GM13977 (cell line): Measurements from ENCODE around the gene RBM6.
"Not testable (repeated sequence)": the region's sequence is repeated elsewhere in the genome, so short reads cannot be mapped to it uniquely, and the experiment has no call there.

Experiments used
- DNase-seq: peaks from one replicate; pipeline ENCODE4 v3.0.0; 2012; ENCODE audit warnings: low spot score
- in situ Hi-C: fragments of 300-500 bp; cut with MboI; formaldehyde crosslinking; loops from one replicate; pipeline ENCODE4 v1.12.0; 2022; ENCODE audit warnings: low sequenced_read_pairs, low pct_unique_long_range_greater_than_20kb, mixed read lengths, inconsistent platforms; ENCODE audit not compliant: unreplicated experiment
- TF ChIP-seq, protein P1 (sequence below): IDR thresholded peaks from 2 replicates; pipeline ENCODE4 v1.5.1; 2012; ENCODE audit warnings: mild to moderate bottlenecking, control low read depth; ENCODE audit not compliant: insufficient read depth; ENCODE audit errors: extremely low read depth, missing control alignments

RBM6 gene

DNA sequence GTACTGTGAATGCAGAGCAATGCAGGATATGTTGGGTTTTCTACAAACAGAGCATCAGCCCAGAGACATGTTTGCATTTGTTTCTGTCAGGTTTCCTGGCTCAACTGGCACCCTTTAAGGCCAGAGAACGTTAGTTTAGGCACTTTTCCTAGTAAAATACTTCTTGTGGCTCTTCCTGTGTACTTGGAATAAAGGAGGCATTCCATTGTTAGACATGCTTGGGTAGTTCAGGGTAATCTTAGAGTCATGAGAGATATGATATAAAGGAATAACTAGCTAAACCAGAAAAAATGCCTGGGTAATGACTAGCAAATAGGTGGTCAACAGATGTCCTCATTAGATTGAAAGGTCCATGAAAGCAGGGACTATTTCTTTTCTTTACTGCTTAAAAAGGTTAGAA lies 88.4 kb downstream of the RBM6 start:
- TF ChIP-seq, protein P1, sequence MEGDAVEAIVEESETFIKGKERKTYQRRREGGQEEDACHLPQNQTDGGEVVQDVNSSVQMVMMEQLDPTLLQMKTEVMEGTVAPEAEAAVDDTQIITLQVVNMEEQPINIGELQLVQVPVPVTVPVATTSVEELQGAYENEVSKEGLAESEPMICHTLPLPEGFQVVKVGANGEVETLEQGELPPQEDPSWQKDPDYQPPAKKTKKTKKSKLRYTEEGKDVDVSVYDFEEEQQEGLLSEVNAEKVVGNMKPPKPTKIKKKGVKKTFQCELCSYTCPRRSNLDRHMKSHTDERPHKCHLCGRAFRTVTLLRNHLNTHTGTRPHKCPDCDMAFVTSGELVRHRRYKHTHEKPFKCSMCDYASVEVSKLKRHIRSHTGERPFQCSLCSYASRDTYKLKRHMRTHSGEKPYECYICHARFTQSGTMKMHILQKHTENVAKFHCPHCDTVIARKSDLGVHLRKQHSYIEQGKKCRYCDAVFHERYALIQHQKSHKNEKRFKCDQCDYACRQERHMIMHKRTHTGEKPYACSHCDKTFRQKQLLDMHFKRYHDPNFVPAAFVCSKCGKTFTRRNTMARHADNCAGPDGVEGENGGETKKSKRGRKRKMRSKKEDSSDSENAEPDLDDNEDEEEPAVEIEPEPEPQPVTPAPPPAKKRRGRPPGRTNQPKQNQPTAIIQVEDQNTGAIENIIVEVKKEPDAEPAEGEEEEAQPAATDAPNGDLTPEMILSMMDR, result no peak
- in situ Hi-C loops, result no loop called here
- no peak for DNase-seq

DNA sequence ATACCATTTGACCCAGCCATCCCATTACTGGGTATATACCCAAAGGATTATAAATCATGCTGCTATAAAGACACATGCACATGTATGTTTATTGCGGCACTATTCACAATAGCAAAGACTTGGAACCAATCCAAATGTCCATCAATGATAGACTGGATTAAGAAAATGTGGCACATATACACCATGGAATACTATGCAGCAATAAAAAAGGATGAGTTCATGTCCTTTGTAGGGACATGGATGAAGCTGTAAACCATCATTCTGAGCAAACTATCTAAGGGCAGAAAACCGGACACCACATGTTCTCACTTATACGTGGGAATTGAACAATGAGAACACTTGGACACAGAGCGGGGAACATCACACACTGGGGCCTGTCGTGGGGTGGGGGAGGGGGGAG lies 91.3 kb downstream of the RBM6 start:
- in situ Hi-C loops, DNase-seq: not testable (repeated sequence)

DNA sequence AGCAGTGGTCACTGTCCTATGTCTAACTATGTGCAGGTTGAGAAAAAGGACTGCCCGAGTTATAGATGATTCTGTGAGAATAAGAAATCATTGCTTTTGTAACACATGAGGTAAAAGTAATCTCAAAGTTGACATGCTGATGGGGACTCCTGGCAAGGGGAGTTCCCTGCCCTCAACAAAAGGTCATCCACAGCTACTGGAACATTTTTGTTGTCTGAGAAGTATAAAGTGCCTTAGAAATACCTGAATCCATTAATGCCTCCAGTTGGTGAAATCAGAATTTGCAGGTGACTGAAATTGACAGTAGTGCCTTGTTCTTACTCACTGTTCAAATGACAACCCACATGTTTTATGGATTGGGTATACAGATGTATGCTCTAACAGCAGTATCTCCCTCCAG lies 105.0 kb downstream of the RBM6 start:
- TF ChIP-seq, protein P1, result no peak
- no peak for DNase-seq
- in situ Hi-C loops, result no loop called here

DNA sequence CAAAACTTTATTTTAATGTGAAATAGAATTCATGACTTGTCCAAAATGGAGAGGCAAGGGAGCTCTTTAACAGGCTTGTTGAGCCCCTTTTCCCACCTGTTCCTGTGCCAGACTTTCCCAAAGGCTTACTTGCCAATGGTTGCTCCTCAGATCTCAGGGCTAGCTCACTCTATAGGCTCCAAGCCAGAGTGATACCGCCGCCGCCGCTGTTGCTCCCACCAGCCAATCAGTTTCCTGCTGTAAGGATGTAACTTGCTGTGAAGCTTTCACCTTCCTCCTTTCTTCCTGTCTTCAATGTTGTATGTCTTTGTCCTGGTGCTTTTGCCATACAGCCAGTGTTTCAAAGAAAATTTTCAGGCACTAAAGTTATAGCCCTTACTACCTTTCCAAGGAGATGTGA lies 107.5 kb downstream of the RBM6 start:
- DNase-seq, result no peak
- TF ChIP-seq, protein P1, result no peak
- in situ Hi-C loops, result no loop called here

DNA sequence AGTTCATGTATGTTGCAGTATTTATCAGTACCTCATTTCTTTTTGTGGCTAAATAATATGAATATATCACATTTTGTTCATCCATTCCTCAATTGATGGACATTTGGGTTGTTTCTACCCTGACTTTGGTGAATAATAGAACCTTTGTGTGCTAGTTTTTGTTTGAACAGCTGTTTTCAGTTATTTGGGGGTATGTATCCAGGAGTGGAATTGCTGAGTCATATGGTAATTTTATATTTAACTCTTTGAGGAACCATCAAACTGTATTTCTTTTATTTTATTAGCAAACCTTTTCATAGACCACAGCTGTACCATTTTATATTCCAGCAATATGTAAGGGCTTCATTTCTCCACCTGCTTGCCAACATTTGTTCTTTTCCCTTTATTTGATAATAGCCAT lies 110.4 kb downstream of the RBM6 start:
- DNase-seq, result no peak
- in situ Hi-C loops, result no loop called here
- TF ChIP-seq, protein P1, result no peak

DNA sequence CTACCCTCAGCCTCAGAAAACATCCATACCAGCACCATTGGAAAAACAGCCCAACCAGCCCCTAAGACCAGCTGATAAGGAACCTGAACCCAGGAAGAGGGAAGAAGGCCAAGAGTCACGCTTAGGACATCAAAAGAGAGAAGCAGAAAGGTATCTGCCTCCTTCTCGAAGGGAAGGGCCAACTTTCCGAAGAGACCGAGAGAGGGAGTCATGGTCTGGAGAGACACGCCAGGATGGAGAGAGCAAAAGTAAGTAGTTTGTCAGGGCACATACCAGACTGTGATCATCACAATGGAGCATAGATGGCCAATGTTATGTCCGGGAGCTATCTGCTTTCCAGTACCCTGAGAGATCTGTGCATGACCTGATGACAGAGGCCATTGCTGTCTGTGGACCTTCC lies 117.8 kb downstream of the RBM6 start:
- no peak for DNase-seq
- in situ Hi-C loops, result no loop called here
- TF ChIP-seq, protein P1, result no peak

DNA sequence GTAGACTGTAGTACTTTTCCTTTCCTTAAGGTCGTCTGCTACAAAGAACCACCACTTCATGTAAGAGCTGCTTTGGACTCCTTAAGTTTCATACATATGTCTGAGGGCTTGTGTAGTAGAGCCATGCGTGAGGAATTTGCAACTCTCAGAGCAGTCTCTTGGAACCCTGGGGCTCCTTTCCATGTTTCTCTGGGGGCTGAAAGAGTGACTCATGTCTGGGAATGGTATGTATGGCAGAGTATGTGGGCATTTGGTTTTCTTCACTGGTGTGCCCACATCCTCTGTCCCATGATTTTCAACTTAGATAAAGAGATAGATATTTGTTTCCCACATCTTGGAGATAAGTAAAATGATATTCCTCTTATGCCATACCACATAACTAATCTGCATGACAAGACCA lies 128.2 kb downstream of the RBM6 start:
- in situ Hi-C loops, result no loop called here
- DNase-seq, result no peak
- TF ChIP-seq, protein P1, result no peak
